SK-N-MC (cell line): ENCODE results near the gene MIR17HG.

ENCODE experiments used
- EZH2 ChIP-seq: fragments of 200-600 bp; sonication (generic); IDR thresholded peaks from one replicate; pipeline ENCODE4 v1.6.1; 2017; ENCODE audit warnings: antibody characterized with exemption
- POLR2AphosphoS5 ChIP-seq: IDR thresholded peaks from 2 replicates; pipeline ENCODE4 v1.6.1; 2012; ENCODE audit warnings: mild to moderate bottlenecking, low read depth, low read length, borderline replicate concordance

DNA sequence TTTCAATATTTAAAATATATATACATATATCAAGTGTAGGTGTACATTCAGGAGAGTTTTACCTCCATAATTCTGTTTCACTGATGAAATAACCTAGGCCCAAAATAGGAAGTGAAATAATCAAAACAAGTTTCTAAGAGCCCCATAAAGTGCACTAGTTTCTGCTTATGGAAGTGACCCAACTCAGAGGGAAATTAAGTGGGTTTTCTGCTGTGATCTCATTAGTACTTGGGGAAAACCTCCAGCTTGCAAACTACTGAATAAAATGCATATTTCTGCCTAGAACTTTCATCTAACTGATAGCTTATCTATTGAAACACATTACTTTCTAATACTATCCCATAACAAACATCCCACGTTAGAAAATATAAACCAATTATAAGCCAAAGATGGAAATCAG lies 45.4 kb upstream of the MIR17HG start:
- TF ChIP-seq POLR2AphosphoS5 (no peak), EZH2 (no peak)
